Measurements from ENCODE around the gene TMC8.
"Not testable (repeated sequence)": the region's sequence is repeated elsewhere in the genome, so short reads cannot be mapped to it uniquely, and the experiment has no call there.

Gene TMC8

GRCh38 chr17:78138204-78139060 is 7.9 kb downstream of the TMC8 start:
- no peak for DNase-seq

DNA sequence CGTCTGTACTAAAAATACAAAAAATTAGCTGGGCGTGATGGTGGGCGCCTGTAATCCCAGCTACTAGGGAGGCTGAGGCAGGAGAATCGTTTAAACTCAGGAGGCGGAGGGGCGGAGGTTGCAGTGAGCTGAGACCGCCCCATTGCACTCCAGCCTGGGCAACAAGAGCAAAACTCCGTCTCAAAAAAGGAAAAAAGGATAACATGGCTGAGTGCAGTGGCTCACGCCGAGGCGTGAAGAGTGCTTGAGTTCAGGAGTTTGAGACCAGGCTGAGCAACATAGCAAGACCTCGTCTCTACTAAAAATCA is 9.2 kb downstream of the TMC8 start:
- DNase-seq = not testable (repeated sequence)

GRCh38 chr17:78140169-78141051 is 9.8 kb downstream of the TMC8 start:
- DNase-seq = peak; percentile 99

DNA sequence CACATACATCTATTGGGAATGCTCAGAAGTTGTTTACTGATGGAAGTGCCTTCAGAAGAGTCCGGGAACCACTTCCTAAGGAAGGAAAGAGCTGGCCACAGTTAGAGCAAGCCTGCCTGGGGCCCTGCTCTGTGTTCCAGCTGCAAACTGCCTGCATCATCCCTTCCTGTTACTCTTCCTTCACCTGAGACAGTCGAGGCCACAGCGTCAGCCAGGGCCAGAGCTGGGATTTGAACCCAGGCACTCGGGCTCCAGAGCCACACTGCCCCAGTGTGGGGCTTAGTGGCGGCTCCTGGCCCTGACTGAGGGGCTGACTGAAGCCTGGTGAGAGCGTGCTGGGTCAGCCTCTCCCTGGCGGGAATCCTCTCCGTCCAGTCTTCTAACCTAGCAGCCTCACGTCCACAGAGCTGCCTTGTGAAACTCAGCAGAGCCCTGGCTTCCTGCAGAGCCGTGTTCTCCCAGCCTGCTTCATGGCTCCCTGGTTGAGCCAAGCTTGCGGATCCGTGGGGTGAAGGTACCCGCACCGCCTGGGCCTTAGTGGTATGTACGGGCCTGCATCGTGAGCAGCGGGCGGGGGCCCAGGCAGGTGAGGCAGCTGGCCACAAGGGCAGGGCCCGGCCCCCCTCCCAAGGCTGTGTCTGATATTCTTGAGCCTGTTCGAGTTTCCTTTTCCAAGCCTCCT is 11.0 kb downstream of the TMC8 start:
- DNase-seq = no peak

- no peak for DNase-seq
These were observed 11.7 kb downstream of the TMC8 start for GRCh38 chr17:78142119-78142861.

DNA sequence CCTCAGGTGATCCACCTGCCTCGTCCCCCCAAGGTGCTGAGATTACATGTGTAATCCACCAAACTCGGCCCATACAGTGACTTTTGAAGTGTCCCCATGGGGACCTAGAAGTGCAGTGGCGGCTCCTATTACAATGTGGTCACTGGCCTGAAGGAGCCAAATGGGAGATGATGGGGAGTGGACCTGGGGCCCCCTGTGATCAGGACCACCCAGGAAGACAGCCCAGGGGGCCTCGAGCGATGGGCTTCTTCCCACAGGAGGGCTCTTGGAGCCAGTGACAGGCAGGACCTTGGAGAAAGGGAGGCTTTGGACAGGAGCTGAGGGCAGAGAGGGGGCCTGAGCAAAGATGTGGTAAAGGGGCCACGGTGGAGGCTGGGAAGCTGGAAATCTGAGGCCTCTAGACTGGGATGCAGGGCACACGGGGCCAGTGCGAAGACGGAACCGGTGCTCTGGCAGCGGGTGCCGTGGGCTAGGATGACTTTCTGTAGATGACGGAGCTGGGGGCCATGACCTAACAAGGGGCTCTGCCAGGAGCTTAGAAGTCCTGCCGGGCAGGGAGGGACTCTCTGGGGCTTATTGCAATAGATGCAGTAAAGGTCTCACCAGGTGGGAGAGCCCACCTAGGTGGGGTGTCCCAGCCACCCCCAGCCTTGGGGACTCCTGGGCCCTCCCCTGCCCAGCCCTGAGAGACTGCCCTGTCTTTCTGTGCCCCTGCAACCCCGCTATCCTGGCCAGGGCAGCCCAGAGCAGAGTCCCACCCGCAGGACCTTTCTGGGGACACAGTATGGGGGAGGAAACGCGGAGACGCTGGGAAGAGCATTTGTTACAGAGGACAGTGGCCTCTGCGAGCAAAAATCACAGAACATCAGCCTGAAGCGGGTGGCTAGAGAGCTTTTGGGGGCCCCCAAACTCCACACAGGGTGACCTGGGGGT is 12.9 kb downstream of the TMC8 start:
- DNase-seq = no peak

- DNase-seq = peak; percentile 78
These were observed 13.7 kb downstream of the TMC8 start for GRCh38 chr17:78144147-78144719.

- DNase-seq = no peak
These were observed 14.4 kb downstream of the TMC8 start for GRCh38 chr17:78144736-78145641.

GRCh38 chr17:78146471-78146869 is 15.9 kb downstream of the TMC8 start:
- no peak for DNase-seq

- no peak for DNase-seq
These were observed 16.3 kb downstream of the TMC8 start for GRCh38 chr17:78146881-78147280.

DNA sequence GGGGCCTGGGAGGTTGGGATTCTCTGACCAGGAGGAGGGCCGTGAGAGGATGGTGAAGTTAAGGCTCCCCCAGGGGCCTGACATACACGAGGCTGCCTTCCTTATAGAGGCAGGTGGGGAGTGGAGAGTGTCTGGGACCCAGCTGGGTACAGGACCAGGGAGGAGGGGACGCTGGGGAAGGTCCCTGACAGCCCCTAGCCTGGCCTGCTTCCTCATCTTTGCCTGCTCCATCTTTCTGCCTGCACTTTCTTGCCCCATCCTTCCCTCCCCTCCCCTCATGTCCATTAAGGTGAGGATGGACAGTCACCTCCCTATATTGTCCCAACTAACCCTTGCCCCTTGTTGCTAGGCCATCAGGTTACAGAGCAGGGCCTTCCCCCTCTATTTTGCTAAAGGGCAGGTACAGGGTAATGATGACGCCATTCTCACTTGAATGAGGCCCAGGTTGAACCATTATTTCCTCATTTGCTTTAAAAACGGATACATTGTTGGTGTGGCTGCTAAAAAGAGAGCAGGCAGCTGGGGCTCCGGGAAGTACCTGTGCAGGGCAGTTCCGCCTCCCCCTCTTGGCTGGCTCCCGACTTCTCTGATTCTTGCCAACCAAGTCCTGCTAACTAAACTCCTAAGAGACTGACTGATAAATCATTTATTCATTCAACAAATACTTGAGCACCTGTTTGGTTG is 16.9 kb downstream of the TMC8 start:
- DNase-seq = no peak

- no peak for DNase-seq
These were observed 17.9 kb downstream of the TMC8 start for GRCh38 chr17:78148286-78149016.

DNA sequence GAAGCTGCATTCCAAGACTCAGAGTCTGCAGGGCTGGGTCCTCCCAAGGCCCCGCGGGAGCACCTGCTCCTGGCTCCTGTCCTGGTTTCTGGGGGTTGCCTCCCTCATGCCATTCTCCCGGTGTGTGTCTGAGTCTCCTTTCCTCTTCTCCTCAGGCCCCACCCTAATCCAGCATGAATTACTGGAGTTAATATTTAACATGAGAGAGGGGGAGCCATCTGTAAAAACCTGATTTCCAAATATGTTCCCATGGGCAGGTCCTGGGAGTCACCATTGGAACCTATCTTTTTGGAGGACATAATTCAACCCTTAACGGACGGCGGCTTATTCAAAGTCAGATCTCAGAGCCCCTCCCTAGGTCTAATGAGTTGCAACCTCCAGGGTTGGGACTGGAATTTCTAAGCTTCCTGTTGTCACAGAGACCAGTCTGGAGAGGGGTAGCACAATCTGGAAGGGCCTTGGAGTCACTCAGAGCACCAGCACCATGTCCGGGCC is 21.0 kb downstream of the TMC8 start:
- no peak for DNase-seq

DNA sequence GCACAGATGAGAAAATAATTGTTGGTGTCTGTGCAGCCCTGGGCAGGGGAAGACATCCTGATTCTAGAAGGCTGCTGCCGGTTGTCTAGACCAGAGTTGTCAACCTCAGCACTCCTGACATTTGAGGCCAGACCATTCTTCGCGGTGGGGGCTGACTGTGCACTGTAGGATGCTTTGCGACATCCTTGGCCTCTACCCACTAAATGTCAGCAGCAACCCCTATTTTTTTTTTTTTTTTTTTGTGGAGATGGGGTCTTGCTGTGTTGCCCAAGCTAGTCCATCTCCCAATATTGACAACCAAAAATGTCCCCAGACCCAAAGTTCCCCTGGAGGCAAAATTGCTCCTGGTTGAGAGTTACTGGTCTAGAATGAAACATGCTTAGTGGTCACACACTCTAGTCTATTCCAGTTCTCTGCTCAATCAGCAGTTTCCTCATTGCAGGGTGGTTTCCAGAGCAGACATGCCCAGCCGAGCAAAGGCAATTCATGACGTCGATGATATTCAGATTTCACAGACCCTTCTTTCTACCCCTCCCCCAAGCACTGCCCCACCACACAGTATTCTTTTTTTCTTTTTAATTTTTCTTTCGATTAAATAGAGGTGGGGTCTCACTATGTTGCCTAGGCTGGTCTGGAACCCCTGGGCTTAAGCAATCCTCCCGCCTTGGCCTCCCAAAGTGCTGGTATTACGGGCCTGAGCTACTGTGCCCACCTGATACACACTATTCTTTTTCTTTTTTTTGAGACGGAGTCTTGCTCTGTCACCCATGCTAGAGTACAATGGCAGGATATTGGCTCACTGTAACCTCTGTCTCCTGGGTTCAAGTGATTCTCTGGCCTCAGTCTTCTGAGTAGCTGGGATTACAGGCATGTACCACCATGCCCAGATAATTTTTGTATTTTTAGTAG is 24.6 kb downstream of the TMC8 start:
- peak; percentile 37 for DNase-seq

DNA sequence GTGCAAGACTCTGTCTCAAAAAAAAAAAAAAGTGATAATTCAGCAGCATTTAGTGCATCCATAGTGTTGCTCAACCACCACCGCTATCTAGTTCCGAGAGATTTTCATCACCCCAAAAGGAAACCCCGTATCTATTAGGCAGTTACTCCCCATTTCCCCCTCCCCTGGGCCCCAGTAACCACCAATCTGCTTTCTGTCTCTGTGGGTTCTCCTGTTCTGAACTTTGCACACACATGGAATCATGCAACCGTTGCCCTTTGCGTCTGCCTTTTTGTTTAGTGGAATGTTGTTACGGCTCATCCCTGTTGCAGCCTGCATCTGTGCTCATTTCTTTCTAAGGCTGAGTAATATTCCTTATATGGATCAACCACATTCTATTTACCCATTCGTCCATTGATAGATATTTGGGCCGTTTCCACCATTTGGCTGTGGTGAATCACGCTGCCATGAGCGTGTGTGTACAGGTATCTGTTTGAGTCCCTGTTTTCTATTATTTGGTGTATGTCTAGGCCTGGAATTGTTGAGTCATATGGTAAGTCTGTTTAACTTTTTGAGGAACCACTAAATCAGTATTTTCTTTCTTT is 29.1 kb downstream of the TMC8 start:
- no peak for DNase-seq

DNA sequence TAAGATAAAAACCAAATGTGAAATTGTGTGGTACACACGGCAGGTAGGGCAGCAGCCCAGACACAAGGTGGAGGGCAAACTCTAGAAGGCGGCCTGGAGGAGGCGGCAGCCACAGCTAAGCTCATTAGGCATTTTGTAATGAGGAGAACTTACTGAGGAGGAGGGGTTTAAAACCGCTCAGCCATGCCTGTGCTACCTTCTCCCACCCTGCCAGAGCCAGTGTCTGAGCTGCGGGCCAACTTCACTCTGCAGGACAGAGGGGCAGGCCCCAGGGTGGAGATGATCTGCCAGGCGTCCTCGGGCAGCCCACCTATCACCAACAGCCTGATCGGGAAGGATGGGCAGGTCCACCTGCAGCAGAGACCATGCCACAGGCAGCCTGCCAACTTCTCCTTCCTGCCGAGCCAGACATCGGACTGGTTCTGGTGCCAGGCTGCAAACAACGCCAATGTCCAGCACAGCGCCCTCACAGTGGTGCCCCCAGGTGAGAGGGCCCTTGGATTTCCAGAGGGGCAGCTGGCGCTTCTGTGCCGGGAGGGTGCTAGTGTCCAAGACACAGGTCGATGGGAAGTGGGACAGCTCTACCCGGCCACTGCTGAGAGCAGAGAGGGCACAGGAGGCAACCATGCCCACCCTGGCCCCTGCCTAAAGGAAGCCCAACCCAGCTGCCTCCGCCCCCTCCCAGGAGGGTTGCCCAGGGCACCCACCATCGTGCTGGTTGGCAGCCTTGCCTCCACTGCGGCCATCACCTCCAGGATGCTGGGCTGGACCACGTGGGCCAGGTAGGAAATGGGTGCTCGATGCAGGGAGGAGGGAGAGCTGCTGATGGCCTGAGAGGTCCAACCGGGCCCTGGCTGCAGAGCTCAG is 33.5 kb downstream of the TMC8 start:
- no peak for DNase-seq
